Measurements from ENCODE around the gene B3GNT9. TPM values are rescaled to one million over a fixed set of nuclear protein-coding genes. Genes with fewer than 3 reads are reported as not detected.

Gene B3GNT9
- total RNA-seq, 1 donor from 2014 or later: 44.1 TPM

- H3K27me3 Mint-ChIP-seq (ENCODE audit: unreplicated experiment): peaks cover 29% of the 10 kb centered on the region
- H3K4me1 Mint-ChIP-seq (ENCODE audit: unreplicated experiment): peaks cover 33% of the 10 kb centered on the region
- no peak for TF ChIP-seq CTCF (IDR thresholded peaks at IDR 0.05)
- H3K27ac Mint-ChIP-seq (ENCODE audit: unreplicated experiment): no peak overlapping the region
- H3K9me3 Mint-ChIP-seq (ENCODE audit: unreplicated experiment): no peaks in the 10 kb centered on the region
- no peak for DNase-seq (ENCODE audit: extremely low spot score, unreplicated experiment)
- H3K36me3 Mint-ChIP-seq (ENCODE audit: unreplicated experiment): no peaks in the 10 kb centered on the region
- H3K4me3 Mint-ChIP-seq (ENCODE audit: unreplicated experiment): peak overlapping the region; percentile 52
These were observed 13.3 kb upstream of the B3GNT9 start for GRCh38 chr16:67163999-67164558.

GRCh38 chr16:67163164-67163998, 12.6 kb upstream of the B3GNT9 start:
- no peak for TF ChIP-seq CTCF (IDR thresholded peaks at IDR 0.05)
- Mint-ChIP-seq H3K4me1 (ENCODE audit: unreplicated experiment) (peaks cover 39% of the 10 kb centered on the region), H3K9me3 (ENCODE audit: unreplicated experiment) (no peaks in the 10 kb centered on the region), H3K27me3 (ENCODE audit: unreplicated experiment) (peaks cover 29% of the 10 kb centered on the region), H3K36me3 (ENCODE audit: unreplicated experiment) (peaks cover 2% of the 10 kb centered on the region), H3K27ac (ENCODE audit: unreplicated experiment) (no peak overlapping the region), H3K4me3 (ENCODE audit: unreplicated experiment) (peak overlapping the region; percentile 52)
- DNase-seq (ENCODE audit: extremely low spot score, unreplicated experiment): no peak

- peaks cover 2% of the 10 kb centered on the region for H3K36me3 Mint-ChIP-seq (ENCODE audit: unreplicated experiment)
- no peak for DNase-seq (ENCODE audit: extremely low spot score, unreplicated experiment)
- H3K27me3 Mint-ChIP-seq (ENCODE audit: unreplicated experiment): peaks cover 29% of the 10 kb centered on the region
- H3K9me3 Mint-ChIP-seq (ENCODE audit: unreplicated experiment): no peaks in the 10 kb centered on the region
- H3K27ac Mint-ChIP-seq (ENCODE audit: unreplicated experiment): no peak overlapping the region
- peak overlapping the region; percentile 54 for H3K4me3 Mint-ChIP-seq (ENCODE audit: unreplicated experiment)
- peaks cover 39% of the 10 kb centered on the region for H3K4me1 Mint-ChIP-seq (ENCODE audit: unreplicated experiment)
- TF ChIP-seq CTCF (IDR thresholded peaks at IDR 0.05): no peak
These were observed 11.8 kb upstream of the B3GNT9 start for GRCh38 chr16:67162506-67163163.

GRCh38 chr16:67161595-67162058, 10.8 kb upstream of the B3GNT9 start:
- no peaks in the 10 kb centered on the region for H3K9me3 Mint-ChIP-seq (ENCODE audit: unreplicated experiment)
- no peak for DNase-seq (ENCODE audit: extremely low spot score, unreplicated experiment)

More at GRCh38 chr16:67161595-67162058, 10.8 kb upstream of the B3GNT9 start:
- Mint-ChIP-seq H3K4me3 (ENCODE audit: unreplicated experiment) (peak overlapping the region; percentile 54), H3K36me3 (ENCODE audit: unreplicated experiment) (peaks cover 2% of the 10 kb centered on the region), H3K27me3 (ENCODE audit: unreplicated experiment) (peaks cover 29% of the 10 kb centered on the region), H3K27ac (ENCODE audit: unreplicated experiment) (no peak overlapping the region), H3K4me1 (ENCODE audit: unreplicated experiment) (peaks cover 39% of the 10 kb centered on the region)
- TF ChIP-seq CTCF (IDR thresholded peaks at IDR 0.05): no peak
